DOHH2 (cell line): ENCODE results near the gene RPTOR.

Experiments
- H3F3A ChIP-seq: fragments of 200-600 bp; sonication (generic), shearing (Covaris generic); 2 replicates; pipeline ENCODE4 v1.6.0; 2016; ENCODE audit warnings: antibody characterized with exemption, mild to moderate bottlenecking; ENCODE audit not compliant: control insufficient read depth, insufficient read depth
- H3K27ac ChIP-seq: fragments of 200-600 bp; sonication (generic); 2 replicates; pipeline ENCODE4 v1.5.1; 2014; ENCODE audit warnings: low read depth, mild to moderate bottlenecking, low read length, moderate library complexity
- H3K27me3 ChIP-seq: fragments of 200-600 bp; sonication (generic); 2 replicates; pipeline ENCODE4 v1.6.1; 2014; ENCODE audit warnings: mild to moderate bottlenecking, low read length, mixed read lengths; ENCODE audit not compliant: control insufficient read depth
- H3K36me3 ChIP-seq: fragments of 200-600 bp; sonication (generic); 2 replicates; pipeline ENCODE4 v1.6.1; 2014; ENCODE audit warnings: mild to moderate bottlenecking, low read length, moderate library complexity, mixed read lengths; ENCODE audit not compliant: control insufficient read depth
- H3K4me1 ChIP-seq: fragments of 200-600 bp; sonication (generic); 2 replicates; pipeline ENCODE4 v1.6.1; 2014; ENCODE audit warnings: mild to moderate bottlenecking, low read length, mixed read lengths; ENCODE audit not compliant: control insufficient read depth
- H3K4me2 ChIP-seq: fragments of 200-600 bp; sonication (generic); 2 replicates; pipeline ENCODE4 v1.6.0; 2014; ENCODE audit warnings: mild to moderate bottlenecking, low read length, moderate library complexity
- H3K4me3 ChIP-seq: fragments of 200-600 bp; sonication (generic); 2 replicates; pipeline ENCODE4 v1.5.1; 2014; ENCODE audit warnings: mild to moderate bottlenecking, low read length, mixed read lengths
- H3K79me2 ChIP-seq: fragments of 200-600 bp; sonication (generic); 2 replicates; pipeline ENCODE4 v1.6.1; 2014; ENCODE audit warnings: mild to moderate bottlenecking, low read length, mixed read lengths; ENCODE audit not compliant: control insufficient read depth
- H3K9me2 ChIP-seq: fragments of 200-600 bp; sonication (generic); replicated peaks from 2 replicates; pipeline ENCODE4 v1.6.1; 2014; ENCODE audit warnings: mild to moderate bottlenecking, low read length, mixed read lengths; ENCODE audit not compliant: control insufficient read depth
- H3K9me3 ChIP-seq: fragments of 200-600 bp; sonication (generic); 2 replicates; pipeline ENCODE4 v1.6.1; 2014; ENCODE audit warnings: antibody characterized with exemption, low read length, mixed read lengths; ENCODE audit not compliant: control insufficient read depth, insufficient read depth
- H4K20me1 ChIP-seq: fragments of 200-600 bp; sonication (generic); 2 replicates; pipeline ENCODE4 v1.6.0; 2014; ENCODE audit warnings: low read depth, mild to moderate bottlenecking, antibody characterized with exemption, low read length, moderate library complexity; ENCODE audit not compliant: control insufficient read depth, insufficient read depth
- CTCF ChIP-seq: fragments of 200-600 bp; sonication (generic); IDR thresholded peaks from one replicate; pipeline ENCODE4 v1.5.1; 2014; ENCODE audit warnings: antibody characterized with exemption, mild to moderate bottlenecking, low read depth, low read length; ENCODE audit not compliant: poor library complexity, severe bottlenecking
- EZH2phosphoT487 ChIP-seq: fragments of 200-600 bp; sonication (generic); IDR thresholded peaks from 2 replicates; pipeline ENCODE4 v1.6.1; 2017; ENCODE audit warnings: borderline replicate concordance, mild to moderate bottlenecking, antibody characterized with exemption, low read length, moderate library complexity, mixed read lengths

RPTOR gene

GRCh38 chr17:80644536-80644935 lies 99.9 kb downstream of the RPTOR start:
- TF ChIP-seq EZH2phosphoT487: no peak
- TF ChIP-seq CTCF: no peak
- no peaks in the 10 kb centered on the region for H3K9me3 ChIP-seq
- H4K20me1 ChIP-seq: no peaks in the 10 kb centered on the region
- H3K27me3 ChIP-seq: no peaks in the 10 kb centered on the region
- H3K79me2 ChIP-seq: peaks cover 65% of the 10 kb centered on the region
- H3F3A ChIP-seq: no peaks in the 10 kb centered on the region
- H3K27ac ChIP-seq: no peak overlapping the region
- no peaks in the 10 kb centered on the region for H3K36me3 ChIP-seq
- no peak overlapping the region for H3K4me2 ChIP-seq
- no peak overlapping the region for H3K4me3 ChIP-seq
- no peaks in the 10 kb centered on the region for H3K4me1 ChIP-seq
- H3K9me2 ChIP-seq: no peaks in the 10 kb centered on the region

- H3K79me2 ChIP-seq: peaks cover 67% of the 10 kb centered on the region
- H3F3A ChIP-seq: no peaks in the 10 kb centered on the region
- no peaks in the 10 kb centered on the region for H4K20me1 ChIP-seq
- no peaks in the 10 kb centered on the region; the same call in 1 of the 2 replicates for H3K9me3 ChIP-seq
- H3K4me3 ChIP-seq: no peak overlapping the region
- H3K9me2 ChIP-seq: no peaks in the 10 kb centered on the region
- H3K27me3 ChIP-seq: no peaks in the 10 kb centered on the region
- TF ChIP-seq CTCF: no peak
- no peak for TF ChIP-seq EZH2phosphoT487
- no peak overlapping the region for H3K27ac ChIP-seq
- H3K4me2 ChIP-seq: no peak overlapping the region
- no peaks in the 10 kb centered on the region for H3K4me1 ChIP-seq
- H3K36me3 ChIP-seq: peaks cover 3% of the 10 kb centered on the region; the same call in 1 of the 2 replicates
Measured at GRCh38 chr17:80645706-80646325, 101.2 kb downstream of the RPTOR start.

- H3K4me1 ChIP-seq: no peaks in the 10 kb centered on the region
- peaks cover 68% of the 10 kb centered on the region for H3K79me2 ChIP-seq
- peaks cover 3% of the 10 kb centered on the region; the same call in 1 of the 2 replicates for H3K36me3 ChIP-seq
- H3K4me2 ChIP-seq: no peak overlapping the region
- H3K9me2 ChIP-seq: no peaks in the 10 kb centered on the region
- H3K4me3 ChIP-seq: no peak overlapping the region
- no peaks in the 10 kb centered on the region for H4K20me1 ChIP-seq
- no peaks in the 10 kb centered on the region for H3F3A ChIP-seq
- no peak for TF ChIP-seq CTCF
- TF ChIP-seq EZH2phosphoT487: no peak
- no peaks in the 10 kb centered on the region; the same call in 1 of the 2 replicates for H3K9me3 ChIP-seq
- no peak overlapping the region for H3K27ac ChIP-seq
- H3K27me3 ChIP-seq: no peaks in the 10 kb centered on the region
Measured at GRCh38 chr17:80646328-80646727, 101.7 kb downstream of the RPTOR start.
